ENCODE results near the gene PDE6A. TPM values are rescaled to one million over a fixed set of nuclear protein-coding genes. Genes with fewer than 3 reads are reported as not detected.

PDE6A gene
- polyA plus RNA-seq, 2 of the 4 experiments (the other 2 are of a cell fraction) = 0.28 to 0.35 TPM

DNA sequence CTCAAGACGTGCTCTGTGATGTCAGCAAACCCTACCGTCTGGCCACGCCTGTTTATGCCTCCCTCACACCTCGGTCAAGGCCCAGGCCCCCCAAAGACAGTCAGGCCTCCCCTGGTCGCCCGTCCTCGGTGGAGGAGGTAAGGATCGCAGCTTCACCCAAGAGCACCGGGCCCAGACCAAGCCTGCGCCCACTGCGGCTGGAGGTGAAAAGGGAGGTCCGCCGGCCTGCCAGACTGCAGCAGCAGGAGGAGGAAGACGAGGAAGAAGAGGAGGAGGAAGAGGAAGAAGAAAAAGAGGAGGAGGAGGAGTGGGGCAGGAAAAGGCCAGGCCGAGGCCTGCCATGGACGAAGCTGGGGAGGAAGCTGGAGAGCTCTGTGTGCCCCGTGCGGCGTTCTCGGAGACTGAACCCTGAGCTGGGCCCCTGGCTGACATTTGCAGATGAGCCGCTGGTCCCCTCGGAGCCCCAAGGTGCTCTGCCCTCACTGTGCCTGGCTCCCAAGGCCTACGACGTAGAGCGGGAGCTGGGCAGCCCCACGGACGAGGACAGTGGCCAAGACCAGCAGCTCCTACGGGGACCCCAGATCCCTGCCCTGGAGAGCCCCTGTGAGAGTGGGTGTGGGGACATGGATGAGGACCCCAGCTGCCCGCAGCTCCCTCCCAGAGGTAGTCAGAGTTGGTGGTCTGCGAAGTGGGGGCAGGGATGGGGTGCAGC, 111.3 kb downstream of the PDE6A start:
- ATAC-seq (no peak), DNase-seq (ENCODE audit: low read depth in 1 of 2, low spot score in 1 of 2) (no peak), FAIRE-seq (no peak)
- CTCF ChIA-PET = interaction anchor here (0.7 to 35.9 kb wide), 49 partner anchors 1 to 385 kb away, joined by 3 to 768 read pairs (median 5); partner anchors contain the start of genes HMGXB3, SLC26A2 and TIGD6
- Histone ChIP-seq H3K4me2 (no peak overlapping the region), H3K27ac (no peak overlapping the region), H3K4me1 (peaks cover 10% of the 10 kb centered on the region), H3K4me3 (no peak overlapping the region), H3K9me3 (no peaks in the 10 kb centered on the region)
- TF ChIP-seq ZNF302 (CRISPR knock-in tag; IDR thresholded peaks at IDR 0.05) (no peak), SMC3 (IDR thresholded peaks at IDR 0.05) (no peak), POLR2A (IDR thresholded peaks at IDR 0.05; ENCODE audit: low read length) (no peak), ESRRA (IDR thresholded peaks at IDR 0.05; ENCODE audit: borderline replicate concordance, low read length) (no peak), HEYL (CRISPR knock-in tag; IDR thresholded peaks at IDR 0.05) (no peak), ZSCAN20 (CRISPR knock-in tag; IDR thresholded peaks at IDR 0.05) (no peak), NFE2L2 (conservative IDR thresholded peaks at IDR 0.05; ENCODE audit: low read length) (no peak), ATOH8 (CRISPR knock-in tag; IDR thresholded peaks at IDR 0.05; ENCODE audit: low read depth) (no peak), FOSL2 (IDR thresholded peaks at IDR 0.05) (no peak), FOSL2 (CRISPR knock-in tag; IDR thresholded peaks at IDR 0.05) (no peak), KDM1A (IDR thresholded peaks at IDR 0.05; ENCODE audit: low read depth) (no peak), NR3C1 (IDR thresholded peaks at IDR 0.05) (no peak), NPAS2 (CRISPR knock-in tag; IDR thresholded peaks at IDR 0.05; ENCODE audit: borderline replicate concordance) (no peak)
- TF ChIP-seq, protein P1, sequence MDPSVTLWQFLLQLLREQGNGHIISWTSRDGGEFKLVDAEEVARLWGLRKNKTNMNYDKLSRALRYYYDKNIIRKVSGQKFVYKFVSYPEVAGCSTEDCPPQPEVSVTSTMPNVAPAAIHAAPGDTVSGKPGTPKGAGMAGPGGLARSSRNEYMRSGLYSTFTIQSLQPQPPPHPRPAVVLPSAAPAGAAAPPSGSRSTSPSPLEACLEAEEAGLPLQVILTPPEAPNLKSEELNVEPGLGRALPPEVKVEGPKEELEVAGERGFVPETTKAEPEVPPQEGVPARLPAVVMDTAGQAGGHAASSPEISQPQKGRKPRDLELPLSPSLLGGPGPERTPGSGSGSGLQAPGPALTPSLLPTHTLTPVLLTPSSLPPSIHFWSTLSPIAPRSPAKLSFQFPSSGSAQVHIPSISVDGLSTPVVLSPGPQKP (IDR thresholded peaks at IDR 0.05; ENCODE audit: low read depth, low read length) = no peak
- TF ChIP-seq, protein P2, sequence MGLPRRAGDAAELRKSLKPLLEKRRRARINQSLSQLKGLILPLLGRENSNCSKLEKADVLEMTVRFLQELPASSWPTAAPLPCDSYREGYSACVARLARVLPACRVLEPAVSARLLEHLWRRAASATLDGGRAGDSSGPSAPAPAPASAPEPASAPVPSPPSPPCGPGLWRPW (IDR thresholded peaks at IDR 0.05) = no peak
- 92% methylated on average over 20 of the region's 30 CpGs for WGBS (ENCODE audit: missing lambda C conversion rate)
- POLR2A ChIA-PET = interaction anchor here (1.7 kb wide), 1 partner anchor 127 kb away, joined by 9 read pairs; the partner anchor contains the start of gene SLC26A2

- ATAC-seq (no peak), FAIRE-seq (no peak), DNase-seq (ENCODE audit: low read depth in 1 of 2, low spot score in 1 of 2) (no peak)
- WGBS (ENCODE audit: missing lambda C conversion rate) = 95% methylated on average over 12 of the region's 12 CpGs
- ChIA-PET POLR2A (no interaction called here), CTCF (interaction anchor here (0.7 to 35.9 kb wide), 22 partner anchors 1 to 386 kb away, joined by 3 to 768 read pairs (median 8); partner anchors contain the start of genes HMGXB3, SLC26A2 and TIGD6)
- H3K4me3 ChIP-seq = no peak overlapping the region
- H3K4me2 ChIP-seq = no peak overlapping the region
- no peaks in the 10 kb centered on the region for H3K9me3 ChIP-seq
- peaks cover 5% of the 10 kb centered on the region; the same call in 1 of the 3 replicates for H3K4me1 ChIP-seq
- H3K27ac ChIP-seq = no peak overlapping the region
- TF ChIP-seq FOSB (CRISPR knock-in tag; IDR thresholded peaks at IDR 0.05) = no peak
- no peak for TF ChIP-seq NPAS2 (CRISPR knock-in tag; IDR thresholded peaks at IDR 0.05; ENCODE audit: borderline replicate concordance)
- TF ChIP-seq, protein P3, sequence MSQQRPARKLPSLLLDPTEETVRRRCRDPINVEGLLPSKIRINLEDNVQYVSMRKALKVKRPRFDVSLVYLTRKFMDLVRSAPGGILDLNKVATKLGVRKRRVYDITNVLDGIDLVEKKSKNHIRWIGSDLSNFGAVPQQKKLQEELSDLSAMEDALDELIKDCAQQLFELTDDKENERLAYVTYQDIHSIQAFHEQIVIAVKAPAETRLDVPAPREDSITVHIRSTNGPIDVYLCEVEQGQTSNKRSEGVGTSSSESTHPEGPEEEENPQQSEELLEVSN (IDR thresholded peaks at IDR 0.05; ENCODE audit: borderline replicate concordance, low read depth) = no peak
- no peak for TF ChIP-seq CTCF (IDR thresholded peaks at IDR 0.05)
- no peak for TF ChIP-seq CBX2 (IDR thresholded peaks at IDR 0.05; ENCODE audit: borderline replicate concordance, low read depth)
- TF ChIP-seq ZNF302 (CRISPR knock-in tag; IDR thresholded peaks at IDR 0.05) = no peak
- TF ChIP-seq, protein P1 (IDR thresholded peaks at IDR 0.05; ENCODE audit: low read depth, low read length) = no peak
- TF ChIP-seq, protein P4, sequence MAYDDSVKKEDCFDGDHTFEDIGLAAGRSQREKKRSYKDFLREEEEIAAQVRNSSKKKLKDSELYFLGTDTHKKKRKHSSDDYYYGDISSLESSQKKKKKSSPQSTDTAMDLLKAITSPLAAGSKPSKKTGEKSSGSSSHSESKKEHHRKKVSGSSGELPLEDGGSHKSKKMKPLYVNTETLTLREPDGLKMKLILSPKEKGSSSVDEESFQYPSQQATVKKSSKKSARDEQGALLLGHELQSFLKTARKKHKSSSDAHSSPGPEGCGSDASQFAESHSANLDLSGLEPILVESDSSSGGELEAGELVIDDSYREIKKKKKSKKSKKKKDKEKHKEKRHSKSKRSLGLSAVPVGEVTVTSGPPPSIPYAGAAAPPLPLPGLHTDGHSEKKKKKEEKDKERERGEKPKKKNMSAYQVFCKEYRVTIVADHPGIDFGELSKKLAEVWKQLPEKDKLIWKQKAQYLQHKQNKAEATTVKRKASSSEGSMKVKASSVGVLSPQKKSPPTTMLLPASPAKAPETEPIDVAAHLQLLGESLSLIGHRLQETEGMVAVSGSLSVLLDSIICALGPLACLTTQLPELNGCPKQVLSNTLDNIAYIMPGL (CRISPR knock-in tag; IDR thresholded peaks at IDR 0.05; ENCODE audit: borderline replicate concordance) = no peak
- TF ChIP-seq JUNB (IDR thresholded peaks at IDR 0.05) = no peak
- no peak for TF ChIP-seq HOXB13 (CRISPR knock-in tag; IDR thresholded peaks at IDR 0.05; ENCODE audit: low read depth)
- no peak for TF ChIP-seq GATA3 (IDR thresholded peaks at IDR 0.05; ENCODE audit: borderline replicate concordance)
- no peak for TF ChIP-seq MAZ (IDR thresholded peaks at IDR 0.05; ENCODE audit: borderline replicate concordance, low read depth, low read length)
- TF ChIP-seq ZC3H11A (IDR thresholded peaks at IDR 0.05) = no peak
- no peak for TF ChIP-seq BHLHE40 (IDR thresholded peaks at IDR 0.05; ENCODE audit: low read depth, low read length)
- TF ChIP-seq, protein P2 (IDR thresholded peaks at IDR 0.05) = no peak
- TF ChIP-seq EP300 (IDR thresholded peaks at IDR 0.05) = no peak
- TF ChIP-seq JUN (IDR thresholded peaks at IDR 0.05) = no peak
- TF ChIP-seq CEBPB (IDR thresholded peaks at IDR 0.05) = no peak
- TF ChIP-seq RARB (CRISPR knock-in tag; IDR thresholded peaks at IDR 0.05) = no peak
Measured at GRCh38 chr5:149832636-149833035, 112.0 kb downstream of the PDE6A start.

All from A549 (cell line).